ENCODE measurements around the gene SLC47A2. TPM values are rescaled to one million over a fixed set of nuclear protein-coding genes. Genes with fewer than 3 reads are reported as not detected.

SLC47A2 gene
- total RNA-seq, 3 donors from 2014 or later: 0.15 to 0.66 TPM; not detected in 1

- DNase-seq (ENCODE audit: low spot score in 2 of 2): no peak
- H3K9me3 ChIP-seq: no peaks in the 10 kb centered on the region
Observed at GRCh38 chr17:19630035-19630434, 86.3 kb downstream of the SLC47A2 start.

DNA sequence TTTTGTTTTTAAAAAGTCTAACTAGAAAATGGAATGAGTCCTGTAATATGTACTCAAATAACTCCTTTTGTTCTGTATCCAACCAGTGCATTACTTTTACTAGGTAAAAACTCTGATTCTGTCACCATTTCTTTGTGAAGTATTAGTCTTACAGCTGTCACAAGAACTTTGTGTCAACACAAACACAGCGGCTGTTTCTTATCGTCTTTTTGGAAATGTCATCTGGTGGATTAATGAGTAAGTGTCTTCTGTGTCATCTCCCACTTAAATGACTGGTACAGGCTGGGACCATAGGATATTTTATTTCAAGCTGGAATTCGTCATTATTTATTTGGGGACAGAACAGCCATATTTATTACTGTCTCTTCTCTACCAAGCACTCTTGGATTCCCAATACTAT is 86.9 kb downstream of the SLC47A2 start:
- no peaks in the 10 kb centered on the region for H3K9me3 ChIP-seq
- no peak for DNase-seq (ENCODE audit: low spot score in 2 of 2)
- intact Hi-C loops (cut with DNase I; ENCODE audit: low total_unique reads): no loop called here
- no peaks in the 10 kb centered on the region for H3K27me3 ChIP-seq
- no peaks in the 10 kb centered on the region for H3K4me1 ChIP-seq
- TF ChIP-seq, protein P1, sequence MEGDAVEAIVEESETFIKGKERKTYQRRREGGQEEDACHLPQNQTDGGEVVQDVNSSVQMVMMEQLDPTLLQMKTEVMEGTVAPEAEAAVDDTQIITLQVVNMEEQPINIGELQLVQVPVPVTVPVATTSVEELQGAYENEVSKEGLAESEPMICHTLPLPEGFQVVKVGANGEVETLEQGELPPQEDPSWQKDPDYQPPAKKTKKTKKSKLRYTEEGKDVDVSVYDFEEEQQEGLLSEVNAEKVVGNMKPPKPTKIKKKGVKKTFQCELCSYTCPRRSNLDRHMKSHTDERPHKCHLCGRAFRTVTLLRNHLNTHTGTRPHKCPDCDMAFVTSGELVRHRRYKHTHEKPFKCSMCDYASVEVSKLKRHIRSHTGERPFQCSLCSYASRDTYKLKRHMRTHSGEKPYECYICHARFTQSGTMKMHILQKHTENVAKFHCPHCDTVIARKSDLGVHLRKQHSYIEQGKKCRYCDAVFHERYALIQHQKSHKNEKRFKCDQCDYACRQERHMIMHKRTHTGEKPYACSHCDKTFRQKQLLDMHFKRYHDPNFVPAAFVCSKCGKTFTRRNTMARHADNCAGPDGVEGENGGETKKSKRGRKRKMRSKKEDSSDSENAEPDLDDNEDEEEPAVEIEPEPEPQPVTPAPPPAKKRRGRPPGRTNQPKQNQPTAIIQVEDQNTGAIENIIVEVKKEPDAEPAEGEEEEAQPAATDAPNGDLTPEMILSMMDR (IDR thresholded peaks at IDR 0.05): no peak
- no peak for TF ChIP-seq POLR2A (IDR thresholded peaks at IDR 0.05)
- no peak for TF ChIP-seq POLR2AphosphoS5 (IDR thresholded peaks at IDR 0.05)
- no peak overlapping the region for H3K27ac ChIP-seq
- H3K36me3 ChIP-seq: no peaks in the 10 kb centered on the region
- H3K4me3 ChIP-seq: no peak overlapping the region

More at GRCh38 chr17:19630035-19630434, 86.3 kb downstream of the SLC47A2 start:
- TF ChIP-seq POLR2A (IDR thresholded peaks at IDR 0.05): no peak
- no peak for TF ChIP-seq POLR2AphosphoS5 (IDR thresholded peaks at IDR 0.05)
- TF ChIP-seq, protein P1 (IDR thresholded peaks at IDR 0.05): no peak
- H3K27ac ChIP-seq: no peak overlapping the region
- H3K4me3 ChIP-seq: no peak overlapping the region
- H3K27me3 ChIP-seq: no peaks in the 10 kb centered on the region
- no peaks in the 10 kb centered on the region for H3K4me1 ChIP-seq
- intact Hi-C loops (cut with DNase I; ENCODE audit: low total_unique reads): no loop called here
- H3K36me3 ChIP-seq: no peaks in the 10 kb centered on the region

Other genes with a start within 250 kb of the SLC47A2 start
- gene SLC47A1, start 182.7 kb downstream of the SLC47A2 start, total RNA-seq: 10 to 100 TPM in 1 of 3 donors, 1 to 10 TPM in 2; 3.8 to 22.1 (median 8.8) TPM
- 100 to 1,000 TPM; 123 to 141 (median 137) TPM for gene ALDH3A2, start 67.8 kb downstream of the SLC47A2 start, total RNA-seq
- gene ALDH3A1, start 31.7 kb upstream of the SLC47A2 start, total RNA-seq: 1 to 10 TPM; 1.1 to 5.6 (median 2.0) TPM
- gene ULK2, start 151.4 kb upstream of the SLC47A2 start, total RNA-seq: 10 to 100 TPM; 22.1 to 25.6 (median 23.0) TPM